PC-3 (cell line): ENCODE results near the gene NEDD4.

ENCODE experiments used
- EZH2 ChIP-seq: fragments of 300-600 bp; sonication (generic); IDR thresholded peaks from one replicate; pipeline ENCODE4 v1.6.1; 2017; ENCODE audit warnings: antibody characterized with exemption, mild to moderate bottlenecking, low read length; ENCODE audit not compliant: unreplicated experiment
- EZH2phosphoT487 ChIP-seq: fragments of 300-600 bp; sonication (generic); IDR thresholded peaks from 2 replicates; pipeline ENCODE4 v1.6.1; 2018; ENCODE audit warnings: mild to moderate bottlenecking, antibody characterized with exemption, low read length, borderline replicate concordance
- TF ChIP-seq, protein P1 (sequence below): fragments of 300-600 bp; sonication (generic); conservative IDR thresholded peaks from 2 replicates; pipeline ENCODE4 v1.5.1; 2017; ENCODE audit warnings: antibody characterized with exemption, low read depth, mild to moderate bottlenecking, low read length

DNA sequence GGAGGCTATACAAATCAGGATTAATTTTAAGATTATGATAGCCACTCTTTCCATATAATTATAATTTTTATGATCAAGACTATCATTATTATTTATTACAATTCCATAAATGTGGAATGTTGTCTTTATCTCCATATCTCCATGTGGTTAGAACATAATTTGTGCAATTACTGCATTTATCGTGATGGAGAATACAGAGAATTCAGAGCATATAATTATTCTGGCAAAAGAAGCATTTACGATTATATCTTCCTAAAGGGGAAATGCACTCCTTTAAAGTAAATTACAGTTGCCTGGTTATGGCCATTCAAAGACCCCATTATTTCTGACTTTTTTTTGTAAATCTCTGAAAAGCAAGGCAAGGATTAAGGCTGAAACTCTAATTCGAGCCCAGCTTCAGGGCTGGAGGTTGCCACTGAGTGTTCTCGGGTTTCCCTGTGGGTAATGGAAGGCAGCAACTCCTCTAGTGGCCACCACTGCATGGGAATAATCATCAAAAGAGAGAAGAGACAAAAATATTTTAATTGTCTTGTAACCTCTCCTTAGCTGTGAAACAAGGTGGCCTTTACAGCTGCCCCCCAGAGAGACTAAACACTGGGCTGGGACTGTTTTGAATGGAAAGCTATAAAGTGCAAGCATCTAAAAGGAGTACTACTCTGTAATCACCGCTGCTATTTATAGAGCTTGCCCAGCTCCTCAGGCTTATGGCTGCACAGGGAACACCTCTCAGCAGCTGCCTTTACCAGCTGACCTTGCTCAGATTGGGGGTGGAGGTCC lies 190.6 kb downstream of the NEDD4 start:
- TF ChIP-seq, protein P1, sequence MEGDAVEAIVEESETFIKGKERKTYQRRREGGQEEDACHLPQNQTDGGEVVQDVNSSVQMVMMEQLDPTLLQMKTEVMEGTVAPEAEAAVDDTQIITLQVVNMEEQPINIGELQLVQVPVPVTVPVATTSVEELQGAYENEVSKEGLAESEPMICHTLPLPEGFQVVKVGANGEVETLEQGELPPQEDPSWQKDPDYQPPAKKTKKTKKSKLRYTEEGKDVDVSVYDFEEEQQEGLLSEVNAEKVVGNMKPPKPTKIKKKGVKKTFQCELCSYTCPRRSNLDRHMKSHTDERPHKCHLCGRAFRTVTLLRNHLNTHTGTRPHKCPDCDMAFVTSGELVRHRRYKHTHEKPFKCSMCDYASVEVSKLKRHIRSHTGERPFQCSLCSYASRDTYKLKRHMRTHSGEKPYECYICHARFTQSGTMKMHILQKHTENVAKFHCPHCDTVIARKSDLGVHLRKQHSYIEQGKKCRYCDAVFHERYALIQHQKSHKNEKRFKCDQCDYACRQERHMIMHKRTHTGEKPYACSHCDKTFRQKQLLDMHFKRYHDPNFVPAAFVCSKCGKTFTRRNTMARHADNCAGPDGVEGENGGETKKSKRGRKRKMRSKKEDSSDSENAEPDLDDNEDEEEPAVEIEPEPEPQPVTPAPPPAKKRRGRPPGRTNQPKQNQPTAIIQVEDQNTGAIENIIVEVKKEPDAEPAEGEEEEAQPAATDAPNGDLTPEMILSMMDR, result no peak
- TF ChIP-seq EZH2 (no peak), EZH2phosphoT487 (no peak)
